Stimulated activated naive CD8-positive, alpha-beta T cell treated with anti-CD3 and anti-CD28 coated beads, Interleukin-15, amount 100 ng/mL, for 72 hours (primary cell): ENCODE measurements around the gene MFN2.
"Not testable (repeated sequence)": the region's sequence is repeated elsewhere in the genome, so short reads cannot be mapped to it uniquely, and the experiment has no call there.

Experiments used
- ATAC-seq: fragments of 150-1000 bp; cut with Tn5 transposase; 2 replicates; pipeline ENCODE4 v1.10.0; 2021; ENCODE audit warnings: mild to moderate bottlenecking, moderate library complexity
- DNase-seq, 2 donors: peaks; one replicate each; pipeline ENCODE4 v3.0.0; 2021 to 2022
- H3K27ac Mint-ChIP-seq, 2 donors: one replicate each; pipeline ENCODE4 v1.8.0; 2022; ENCODE audit warnings: mild to moderate bottlenecking in 2 of 2, mixed read lengths in 2 of 2, moderate library complexity in 2 of 2
- H3K27me3 Mint-ChIP-seq: one replicate; pipeline ENCODE4 v1.8.0; 2022; ENCODE audit warnings: mixed read lengths
- H3K4me1 Mint-ChIP-seq: one replicate; pipeline ENCODE4 v1.8.0; 2022; ENCODE audit warnings: mild to moderate bottlenecking, mixed read lengths
- H3K4me3 Mint-ChIP-seq, 2 donors: one replicate each; pipeline ENCODE4 v1.8.0; 2022; ENCODE audit warnings: mild to moderate bottlenecking in 2 of 2, mixed read lengths in 2 of 2, moderate library complexity in 1 of 2
- H3K9me3 Mint-ChIP-seq, 2 donors: one replicate each; pipeline ENCODE4 v1.8.0; 2022; ENCODE audit warnings: mixed read lengths in 2 of 2

Gene MFN2

GRCh38 chr1:12040457-12041051, 60.3 kb downstream of the MFN2 start:
- H3K4me3 Mint-ChIP-seq = no peak overlapping the region
- H3K27me3 Mint-ChIP-seq = peaks cover 20% of the 10 kb centered on the region
- H3K9me3 Mint-ChIP-seq = no peaks in the 10 kb centered on the region
- ATAC-seq (peak; percentile 83), DNase-seq (no peak)
- H3K27ac Mint-ChIP-seq = no peak overlapping the region
- H3K4me1 Mint-ChIP-seq = peaks cover 17% of the 10 kb centered on the region

GRCh38 chr1:12044187-12044877, 64.1 kb downstream of the MFN2 start:
- DNase-seq, H3K4me3 Mint-ChIP-seq, H3K9me3 Mint-ChIP-seq, H3K27ac Mint-ChIP-seq, H3K4me1 Mint-ChIP-seq, ATAC-seq: not testable (repeated sequence)
- peaks cover 25% of the 10 kb centered on the region for H3K27me3 Mint-ChIP-seq

- peaks cover 12% of the 10 kb centered on the region for H3K4me1 Mint-ChIP-seq
- DNase-seq (no peak), ATAC-seq (no peak)
- H3K27me3 Mint-ChIP-seq = peaks cover 25% of the 10 kb centered on the region
- H3K4me3 Mint-ChIP-seq = no peak overlapping the region
- H3K9me3 Mint-ChIP-seq = no peaks in the 10 kb centered on the region
- H3K27ac Mint-ChIP-seq = no peak overlapping the region
Observed at GRCh38 chr1:12046749-12047119, 66.5 kb downstream of the MFN2 start.

DNA sequence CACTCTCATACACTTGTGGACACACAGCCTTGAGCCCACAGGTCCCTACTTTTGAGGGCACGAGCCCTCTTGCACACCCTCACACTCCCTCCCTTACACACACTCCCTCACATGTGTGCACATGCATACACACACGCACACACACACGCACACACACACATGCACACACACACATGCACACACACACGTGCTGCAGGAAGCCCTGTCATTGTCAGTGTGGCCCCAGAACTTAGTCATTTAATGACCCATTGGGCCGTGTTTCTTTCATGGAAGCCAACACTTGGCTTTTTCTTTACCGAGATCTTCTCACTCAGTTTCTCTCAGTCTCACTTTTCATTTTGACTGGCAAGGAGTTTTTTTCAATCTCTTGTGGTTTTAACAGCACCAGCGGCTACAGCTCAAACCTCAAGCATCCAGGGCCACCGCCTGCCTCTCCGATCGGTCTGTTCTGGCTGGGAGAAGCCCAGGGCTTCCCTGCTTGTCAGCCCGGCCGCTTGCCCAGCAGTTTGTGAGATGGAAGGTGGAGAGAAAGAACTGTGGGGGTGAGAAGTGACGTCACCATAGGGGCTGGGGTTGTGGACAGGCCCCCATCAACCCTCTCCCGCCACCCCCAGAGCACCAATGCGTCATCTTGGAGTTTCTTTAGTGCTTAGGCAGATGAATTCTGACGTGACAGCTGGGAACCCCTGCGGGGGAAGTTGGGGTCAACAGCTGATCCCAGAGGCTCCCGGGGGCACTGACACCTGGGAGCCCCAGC, 67.1 kb downstream of the MFN2 start:
- Mint-ChIP-seq H3K27ac (no peak overlapping the region), H3K9me3 (no peaks in the 10 kb centered on the region), H3K4me1 (peaks cover 17% of the 10 kb centered on the region), H3K4me3 (no peak overlapping the region), H3K27me3 (peaks cover 26% of the 10 kb centered on the region)
- ATAC-seq (peak; percentile 88), DNase-seq (peak; percentile 71 to 83)

GRCh38 chr1:12048372-12048771, 68.1 kb downstream of the MFN2 start:
- DNase-seq = no peak
- no peaks in the 10 kb centered on the region for H3K9me3 Mint-ChIP-seq
- no peak overlapping the region for H3K27ac Mint-ChIP-seq
- ATAC-seq = no peak
- H3K27me3 Mint-ChIP-seq = peaks cover 34% of the 10 kb centered on the region
- no peak overlapping the region for H3K4me3 Mint-ChIP-seq
- H3K4me1 Mint-ChIP-seq = peaks cover 28% of the 10 kb centered on the region

DNA sequence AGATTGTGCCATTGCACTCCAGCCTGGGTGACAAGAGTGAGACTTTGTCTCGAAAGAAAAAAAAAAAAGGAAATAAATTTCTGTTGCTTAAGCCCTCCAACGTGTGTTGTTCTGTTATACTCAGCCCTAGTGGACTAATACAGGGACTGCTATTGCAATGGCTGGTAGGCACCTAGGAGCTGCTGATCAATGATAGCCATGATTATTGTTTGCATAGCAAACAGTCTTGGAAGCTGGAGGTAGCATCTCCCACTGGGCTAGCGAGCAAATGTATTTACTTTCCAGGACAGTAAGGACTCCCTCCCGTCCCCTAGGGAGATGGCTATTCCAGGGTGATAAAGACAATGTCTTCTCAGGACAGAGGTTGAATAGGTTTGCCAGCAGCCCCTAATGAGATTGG, 69.4 kb downstream of the MFN2 start:
- H3K9me3 Mint-ChIP-seq = no peaks in the 10 kb centered on the region
- peaks cover 40% of the 10 kb centered on the region for H3K4me1 Mint-ChIP-seq
- peaks cover 25% of the 10 kb centered on the region for H3K27me3 Mint-ChIP-seq
- no peak for DNase-seq
- H3K27ac Mint-ChIP-seq = no peak overlapping the region
- H3K4me3 Mint-ChIP-seq = no peak overlapping the region
- no peak for ATAC-seq

DNA sequence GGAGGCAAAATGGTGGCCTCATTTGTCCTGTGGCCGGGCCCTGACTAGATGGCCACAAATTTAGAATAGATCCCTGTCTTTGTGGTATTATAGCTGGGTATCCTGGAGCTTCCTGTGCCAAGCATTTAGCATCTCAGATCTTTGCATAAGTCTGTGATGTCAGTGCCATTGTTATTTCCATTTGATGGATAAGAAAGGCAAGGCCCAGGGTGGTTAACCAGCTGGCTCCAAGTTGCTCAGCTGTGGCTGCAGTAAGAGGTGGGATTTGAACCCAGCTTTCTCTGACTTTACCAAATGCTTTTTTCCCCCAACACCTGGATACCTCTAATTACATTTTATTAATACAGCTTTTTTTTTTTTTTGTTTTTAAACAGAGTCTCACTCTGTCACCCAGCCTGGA, 71.1 kb downstream of the MFN2 start:
- no peak for ATAC-seq
- Mint-ChIP-seq H3K27ac (no peak overlapping the region), H3K27me3 (peaks cover 16% of the 10 kb centered on the region)

GRCh38 chr1:12052008-12052573, 71.8 kb downstream of the MFN2 start:
- Mint-ChIP-seq H3K27me3 (peaks cover 16% of the 10 kb centered on the region), H3K27ac (peak overlapping the region in 1 of 2 donors; percentile 47), H3K4me3 (peak overlapping the region; percentile 44 to 63), H3K9me3 (no peaks in the 10 kb centered on the region), H3K4me1 (peaks cover 56% of the 10 kb centered on the region)
- ATAC-seq (peak; percentile 62), DNase-seq (peak; percentile 44 to 77)

More for the DNA sequence above, 71.1 kb downstream of the MFN2 start:
- no peak for DNase-seq
- H3K9me3 Mint-ChIP-seq = no peaks in the 10 kb centered on the region
- peaks cover 48% of the 10 kb centered on the region for H3K4me1 Mint-ChIP-seq
- no peak overlapping the region for H3K4me3 Mint-ChIP-seq

GRCh38 chr1:12052997-12053686, 72.9 kb downstream of the MFN2 start:
- DNase-seq (no peak), ATAC-seq (no peak)
- Mint-ChIP-seq H3K4me1 (peaks cover 66% of the 10 kb centered on the region), H3K4me3 (peak overlapping the region; percentile 46 to 63), H3K27ac (peak overlapping the region in 1 of 2 donors; percentile 61), H3K27me3 (peaks cover 19% of the 10 kb centered on the region), H3K9me3 (no peaks in the 10 kb centered on the region)

DNA sequence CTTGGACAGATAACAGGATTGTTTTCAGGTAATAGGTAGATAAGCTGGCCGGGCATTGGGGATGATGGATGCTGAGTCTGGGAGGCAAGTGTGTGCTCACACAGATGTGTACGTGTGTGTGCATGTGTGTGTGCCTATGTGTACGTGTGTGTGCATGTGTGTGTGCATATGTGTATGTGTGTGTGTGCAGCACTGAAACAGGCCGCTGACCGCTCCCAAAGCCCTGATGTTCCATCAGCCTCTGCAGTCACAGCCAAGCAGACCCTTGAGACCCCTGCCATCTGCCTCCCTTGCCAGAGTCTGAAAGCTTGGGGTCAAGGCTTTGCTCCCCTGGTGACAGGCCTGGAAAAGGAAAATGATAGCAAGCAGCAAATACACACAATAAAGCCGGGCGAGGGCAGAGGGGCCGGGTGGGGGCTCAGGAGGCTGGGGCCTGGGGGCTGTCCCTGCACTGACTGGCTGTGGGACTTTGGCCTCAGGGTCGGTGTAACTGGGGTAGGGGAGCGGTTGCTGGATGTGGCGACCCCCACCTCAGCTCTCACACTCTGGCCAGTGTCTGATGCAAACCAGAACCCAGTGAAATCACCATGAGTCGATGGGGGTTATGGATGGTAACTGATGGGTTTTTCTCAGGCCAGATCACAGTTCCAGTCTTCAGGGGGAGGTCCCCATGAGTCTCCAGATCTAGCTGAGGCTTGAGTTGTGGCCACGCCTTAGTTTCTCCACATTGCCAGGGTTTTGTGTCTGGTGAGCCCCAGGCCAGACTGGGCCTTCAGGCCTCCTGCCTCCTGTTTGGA, 73.7 kb downstream of the MFN2 start:
- ATAC-seq = peak; percentile 77
- Mint-ChIP-seq H3K9me3 (no peaks in the 10 kb centered on the region), H3K4me1 (peaks cover 74% of the 10 kb centered on the region), H3K4me3 (peak overlapping the region in 1 of 2 donors; percentile 66), H3K27ac (peak overlapping the region in 1 of 2 donors; percentile 90), H3K27me3 (peaks cover 23% of the 10 kb centered on the region)
- DNase-seq = peak in 1 of 2 donors; percentile 72

DNA sequence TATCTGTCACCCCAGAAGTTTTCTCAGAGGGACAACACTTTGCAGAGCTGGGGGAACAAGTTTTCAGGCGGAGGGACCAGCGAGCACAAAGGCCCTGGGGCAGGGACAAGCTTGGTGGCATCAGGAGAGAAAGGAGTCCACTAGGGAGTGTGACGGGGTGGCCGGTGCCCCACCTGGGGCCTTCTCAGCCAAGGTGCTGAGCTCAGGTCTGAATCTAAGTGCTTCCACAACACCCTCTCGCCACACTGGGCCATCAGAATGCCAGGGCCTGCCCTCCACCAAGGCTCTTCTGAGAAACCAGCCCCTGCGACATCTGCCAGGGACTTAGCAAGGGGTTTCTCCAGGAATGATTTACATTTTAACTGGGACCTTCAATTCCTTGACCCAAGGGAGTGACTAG, 75.0 kb downstream of the MFN2 start:
- ATAC-seq (no peak), DNase-seq (no peak)
- Mint-ChIP-seq H3K4me1 (peaks cover 87% of the 10 kb centered on the region), H3K27me3 (peaks cover 34% of the 10 kb centered on the region), H3K9me3 (no peaks in the 10 kb centered on the region), H3K4me3 (no peak overlapping the region), H3K27ac (no peak overlapping the region)

GRCh38 chr1:12056331-12056841, 76.1 kb downstream of the MFN2 start:
- ATAC-seq (peak; percentile 43), DNase-seq (peak in 1 of 2 donors; percentile 54)
- H3K27me3 Mint-ChIP-seq = peaks cover 38% of the 10 kb centered on the region
- peaks cover 88% of the 10 kb centered on the region for H3K4me1 Mint-ChIP-seq
- H3K9me3 Mint-ChIP-seq = no peaks in the 10 kb centered on the region
- peak overlapping the region; percentile 2 to 22 for H3K27ac Mint-ChIP-seq
- H3K4me3 Mint-ChIP-seq = peak overlapping the region in 1 of 2 donors; percentile 1

DNA sequence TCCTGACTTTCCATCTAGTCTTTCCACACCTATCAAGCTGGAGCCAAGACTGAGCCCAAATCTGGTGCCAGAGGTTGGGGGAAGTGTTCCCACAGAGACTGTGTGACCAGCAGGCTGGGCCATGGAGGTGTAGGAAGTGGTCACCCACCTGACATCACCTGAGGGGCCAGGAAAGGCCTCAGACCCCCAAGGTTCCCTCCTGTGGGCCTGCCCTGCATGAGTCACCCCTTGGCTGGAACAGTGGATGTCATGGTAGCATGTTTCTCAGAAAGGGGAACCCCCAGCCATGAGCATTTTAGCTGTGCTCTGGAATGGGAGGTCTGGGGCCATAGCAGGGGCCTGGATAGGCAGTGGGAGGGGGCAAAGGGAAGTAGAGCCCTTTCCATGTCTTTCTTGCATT, 77.1 kb downstream of the MFN2 start:
- Mint-ChIP-seq H3K4me3 (peak overlapping the region; percentile 56 to 68), H3K4me1 (peaks cover 78% of the 10 kb centered on the region), H3K27me3 (peaks cover 45% of the 10 kb centered on the region), H3K9me3 (no peaks in the 10 kb centered on the region), H3K27ac (peak overlapping the region in 1 of 2 donors; percentile 4)
- ATAC-seq (peak; percentile 63), DNase-seq (peak in 1 of 2 donors; percentile 72)

DNA sequence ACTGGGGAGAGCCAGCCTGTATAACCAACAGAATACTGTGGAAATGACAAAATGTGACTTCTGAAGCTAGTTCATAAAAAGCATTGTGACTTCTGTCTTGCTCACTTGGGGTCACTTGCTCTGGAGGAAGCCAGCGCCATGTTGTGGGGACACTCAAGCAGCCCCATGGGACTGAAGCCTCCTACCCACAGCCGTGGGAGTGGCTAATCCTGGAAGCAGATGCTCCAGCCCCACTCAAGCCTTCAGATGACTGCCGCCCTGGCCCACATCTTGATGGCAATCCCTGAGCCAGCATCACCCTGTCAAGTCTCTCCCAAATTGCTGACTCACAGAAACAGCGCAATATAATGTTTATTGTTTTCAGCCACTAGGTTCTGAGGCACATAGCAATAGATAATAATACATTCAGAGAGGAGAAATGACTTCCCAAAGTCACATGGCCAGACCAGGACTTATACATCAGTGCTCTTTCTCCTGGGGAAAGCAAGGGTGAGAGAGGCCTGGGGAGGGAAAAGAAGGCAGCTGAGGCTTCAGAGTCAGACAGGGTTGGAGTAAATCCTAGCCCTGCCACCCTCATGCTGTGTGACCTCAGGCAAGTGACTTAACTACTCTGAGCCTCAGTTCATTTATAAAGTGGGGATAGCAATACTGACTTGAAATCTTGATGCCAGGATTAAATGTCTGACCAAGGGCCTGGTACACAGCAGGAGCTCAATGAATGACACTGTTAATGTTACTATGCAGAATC, 77.9 kb downstream of the MFN2 start:
- H3K4me3 Mint-ChIP-seq = no peak overlapping the region
- no peak for DNase-seq
- no peak overlapping the region for H3K27ac Mint-ChIP-seq
- ATAC-seq = no peak
- peaks cover 76% of the 10 kb centered on the region for H3K4me1 Mint-ChIP-seq
- H3K9me3 Mint-ChIP-seq = no peaks in the 10 kb centered on the region
- H3K27me3 Mint-ChIP-seq = peaks cover 44% of the 10 kb centered on the region
